ENCODE data around the gene TACC2.
"Not testable (repeated sequence)": the region's sequence is repeated elsewhere in the genome, so short reads cannot be mapped to it uniquely, and the experiment has no call there.

TACC2 gene

DNA sequence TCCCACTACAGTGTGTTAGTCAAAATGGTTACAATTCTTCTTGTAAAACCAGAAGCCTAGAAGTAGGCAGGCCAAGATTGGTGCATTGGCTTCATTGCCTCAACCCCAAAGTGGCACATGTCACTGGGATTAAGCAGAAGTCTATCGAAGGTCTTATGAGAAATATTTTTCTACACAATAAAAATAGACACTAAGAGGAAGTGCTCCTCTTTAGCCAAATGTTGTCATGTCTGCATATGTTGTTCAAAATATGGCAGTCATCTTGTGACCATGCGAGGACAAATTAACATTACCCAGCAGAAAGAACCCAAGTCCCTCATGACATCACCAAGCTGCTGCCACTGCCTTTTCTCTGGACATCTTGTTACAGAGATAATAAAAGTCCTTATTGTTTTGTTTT lies 7.6 kb upstream of the TACC2 start:
- Histone ChIP-seq H3K27me3 (no peaks in the 10 kb centered on the region), H3K4me1 (no peaks in the 10 kb centered on the region), H3K9me3 (no peaks in the 10 kb centered on the region), H3K36me3 (no peaks in the 10 kb centered on the region), H3K4me3 (ENCODE audit: low read depth, low read length) (no peak overlapping the region)
- DNase-seq, result no peak
- TF ChIP-seq, protein P1, sequence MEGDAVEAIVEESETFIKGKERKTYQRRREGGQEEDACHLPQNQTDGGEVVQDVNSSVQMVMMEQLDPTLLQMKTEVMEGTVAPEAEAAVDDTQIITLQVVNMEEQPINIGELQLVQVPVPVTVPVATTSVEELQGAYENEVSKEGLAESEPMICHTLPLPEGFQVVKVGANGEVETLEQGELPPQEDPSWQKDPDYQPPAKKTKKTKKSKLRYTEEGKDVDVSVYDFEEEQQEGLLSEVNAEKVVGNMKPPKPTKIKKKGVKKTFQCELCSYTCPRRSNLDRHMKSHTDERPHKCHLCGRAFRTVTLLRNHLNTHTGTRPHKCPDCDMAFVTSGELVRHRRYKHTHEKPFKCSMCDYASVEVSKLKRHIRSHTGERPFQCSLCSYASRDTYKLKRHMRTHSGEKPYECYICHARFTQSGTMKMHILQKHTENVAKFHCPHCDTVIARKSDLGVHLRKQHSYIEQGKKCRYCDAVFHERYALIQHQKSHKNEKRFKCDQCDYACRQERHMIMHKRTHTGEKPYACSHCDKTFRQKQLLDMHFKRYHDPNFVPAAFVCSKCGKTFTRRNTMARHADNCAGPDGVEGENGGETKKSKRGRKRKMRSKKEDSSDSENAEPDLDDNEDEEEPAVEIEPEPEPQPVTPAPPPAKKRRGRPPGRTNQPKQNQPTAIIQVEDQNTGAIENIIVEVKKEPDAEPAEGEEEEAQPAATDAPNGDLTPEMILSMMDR (IDR thresholded peaks at IDR 0.05; ENCODE audit: low read depth, low read length), result no peak

DNA sequence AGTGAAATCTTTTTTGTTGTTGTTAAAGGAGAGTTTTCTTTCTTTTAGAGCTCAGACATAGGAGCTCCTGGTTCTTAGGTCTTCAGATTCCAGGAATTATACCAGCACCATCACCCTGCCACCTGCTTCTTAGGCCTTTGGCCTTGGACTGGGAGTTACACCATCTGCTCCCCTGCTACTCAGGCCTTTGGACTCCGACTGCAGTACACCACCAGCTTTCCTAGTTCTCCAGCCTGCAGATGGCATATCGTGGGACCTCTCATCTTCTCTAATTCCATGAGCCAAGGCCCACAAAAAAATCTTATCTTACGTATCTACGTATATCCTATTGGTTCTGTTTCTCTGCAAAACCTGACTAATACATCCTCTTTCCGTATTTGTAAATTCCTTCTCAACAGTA lies 5.1 kb upstream of the TACC2 start:
- Histone ChIP-seq H3K4me1 (no peaks in the 10 kb centered on the region), H3K4me3 (ENCODE audit: low read depth, low read length) (no peak overlapping the region), H3K27me3 (no peaks in the 10 kb centered on the region), H3K36me3 (no peaks in the 10 kb centered on the region), H3K9me3 (no peaks in the 10 kb centered on the region)
- no peak for DNase-seq
- TF ChIP-seq, protein P1 (IDR thresholded peaks at IDR 0.05; ENCODE audit: low read depth, low read length), result no peak

DNA sequence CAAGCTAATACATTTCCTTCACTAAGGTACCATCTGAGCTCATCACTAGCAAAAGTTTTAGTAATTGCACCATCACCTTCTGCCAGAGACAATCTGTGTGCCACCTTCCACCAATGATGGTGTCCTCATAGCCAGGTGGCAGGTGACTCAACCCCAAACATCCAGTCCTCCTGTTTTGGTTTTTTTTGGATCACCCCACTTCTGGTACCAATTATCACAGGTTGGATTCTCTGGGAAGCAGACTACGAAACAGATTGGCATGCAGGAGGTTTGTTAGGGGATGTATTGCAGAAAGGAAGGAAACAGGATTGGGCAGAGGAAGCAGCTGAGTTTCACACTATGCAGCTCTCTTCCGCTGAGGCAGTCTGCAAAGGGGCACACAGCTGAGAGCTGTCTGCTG lies 4.5 kb upstream of the TACC2 start:
- TF ChIP-seq, protein P1 (IDR thresholded peaks at IDR 0.05; ENCODE audit: low read depth, low read length), result no peak
- no peaks in the 10 kb centered on the region for H3K9me3 ChIP-seq
- DNase-seq, result no peak
- no peaks in the 10 kb centered on the region for H3K4me1 ChIP-seq
- no peak overlapping the region for H3K4me3 ChIP-seq (ENCODE audit: low read depth, low read length)
- H3K27me3 ChIP-seq, result no peaks in the 10 kb centered on the region
- H3K36me3 ChIP-seq, result no peaks in the 10 kb centered on the region

DNA sequence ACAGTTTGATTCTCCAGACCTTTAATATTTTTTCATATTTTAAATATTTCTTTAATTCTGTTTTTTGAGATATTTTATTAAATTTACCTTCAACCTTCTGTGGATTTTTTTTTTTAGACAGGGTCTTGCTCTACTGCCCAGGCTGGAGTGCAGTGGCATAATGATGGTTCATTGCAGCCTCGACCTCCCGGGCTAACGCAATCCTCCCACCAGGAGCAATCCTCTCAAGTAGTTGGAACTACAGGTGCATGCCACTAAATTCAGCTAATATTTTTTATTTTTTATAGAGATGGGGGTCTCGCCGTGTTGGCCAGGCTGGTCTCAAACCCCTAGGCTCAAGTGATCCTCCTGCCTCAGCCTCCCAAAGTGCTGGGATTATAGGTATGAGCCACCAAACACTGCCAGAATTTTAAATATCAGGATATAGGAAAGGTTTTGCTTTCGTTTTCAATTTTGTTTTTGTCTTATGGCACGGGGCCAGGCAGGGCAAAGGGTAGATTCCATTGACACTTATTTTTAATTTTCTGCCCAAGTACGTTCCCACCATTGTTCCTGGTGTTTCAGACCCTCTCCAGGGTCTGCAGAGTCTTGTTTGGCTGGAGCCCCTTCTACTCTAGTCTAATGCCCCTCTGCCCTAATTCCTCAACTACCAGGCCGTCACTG lies 1.2 kb downstream of the TACC2 start:
- TF ChIP-seq, protein P1 (IDR thresholded peaks at IDR 0.05; ENCODE audit: low read depth, low read length), result no peak
- no peaks in the 10 kb centered on the region for H3K9me3 ChIP-seq
- no peak for DNase-seq
- H3K36me3 ChIP-seq, result no peaks in the 10 kb centered on the region
- no peaks in the 10 kb centered on the region for H3K4me1 ChIP-seq
- H3K27me3 ChIP-seq, result no peaks in the 10 kb centered on the region
- H3K4me3 ChIP-seq (ENCODE audit: low read depth, low read length), result no peak overlapping the region

DNA sequence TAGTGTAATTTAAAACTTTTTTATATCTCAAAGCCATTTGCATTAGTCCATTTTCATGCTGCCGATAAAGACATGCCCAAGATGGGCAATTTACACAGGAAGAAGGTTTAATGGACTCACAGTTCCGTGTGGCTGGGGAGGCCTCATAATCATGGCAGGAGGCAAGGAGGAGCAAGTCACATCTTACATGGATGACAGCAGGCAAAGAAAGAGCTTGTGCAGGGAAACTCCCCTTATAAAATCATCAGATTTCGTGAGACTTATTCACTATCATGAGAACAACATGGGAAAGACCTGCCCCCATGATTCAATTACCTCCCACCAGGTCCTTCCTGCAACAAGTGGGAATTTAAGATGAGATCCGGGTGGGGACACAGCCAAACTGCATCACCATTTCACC lies 2.8 kb downstream of the TACC2 start:
- not testable (repeated sequence) for H3K9me3 ChIP-seq; H3K36me3 ChIP-seq; DNase-seq; H3K27me3 ChIP-seq; H3K4me3 ChIP-seq (ENCODE audit: low read depth, low read length); H3K4me1 ChIP-seq

DNA sequence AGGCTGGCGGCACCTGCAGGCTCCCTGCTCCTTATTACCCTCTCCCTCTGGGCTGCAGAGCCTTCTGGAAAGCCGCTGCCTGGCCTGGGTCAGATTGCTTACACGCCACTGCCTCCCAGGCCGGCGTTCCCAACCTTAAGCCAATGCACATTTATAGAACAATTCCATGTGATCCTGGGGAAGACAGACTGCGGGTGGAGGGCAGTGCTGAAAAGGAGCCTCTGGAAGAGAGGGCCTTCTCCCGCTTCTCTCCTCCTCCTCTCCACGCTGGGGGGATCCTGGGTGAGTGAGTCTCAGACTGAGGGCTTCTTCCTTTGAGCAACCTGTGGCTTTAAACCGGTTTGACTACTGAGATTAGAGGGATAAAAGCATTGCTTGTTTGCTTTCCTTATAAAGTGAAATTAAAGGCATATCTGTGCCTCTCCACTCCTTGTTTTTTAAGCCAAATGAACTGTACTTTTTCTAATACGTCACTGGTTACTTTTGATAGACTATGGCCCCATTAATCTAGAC lies 5.5 kb downstream of the TACC2 start:
- no peaks in the 10 kb centered on the region for H3K36me3 ChIP-seq
- H3K27me3 ChIP-seq, result no peaks in the 10 kb centered on the region
- no peak overlapping the region for H3K4me3 ChIP-seq (ENCODE audit: low read depth, low read length)
- no peaks in the 10 kb centered on the region for H3K9me3 ChIP-seq
- no peaks in the 10 kb centered on the region for H3K4me1 ChIP-seq
- TF ChIP-seq, protein P1 (IDR thresholded peaks at IDR 0.05; ENCODE audit: low read depth, low read length), result no peak
- no peak for DNase-seq

Data from BE2C (cell line).